ENCODE measurements around the gene KRT35. TPM values are rescaled to one million over a fixed set of nuclear protein-coding genes. Genes with fewer than 3 reads are reported as not detected.
"Not testable (repeated sequence)": the region's sequence is repeated elsewhere in the genome, so short reads cannot be mapped to it uniquely, and the experiment has no call there.

The KRT35 gene
- polyA plus RNA-seq, 1 experiment, result not detected

DNA sequence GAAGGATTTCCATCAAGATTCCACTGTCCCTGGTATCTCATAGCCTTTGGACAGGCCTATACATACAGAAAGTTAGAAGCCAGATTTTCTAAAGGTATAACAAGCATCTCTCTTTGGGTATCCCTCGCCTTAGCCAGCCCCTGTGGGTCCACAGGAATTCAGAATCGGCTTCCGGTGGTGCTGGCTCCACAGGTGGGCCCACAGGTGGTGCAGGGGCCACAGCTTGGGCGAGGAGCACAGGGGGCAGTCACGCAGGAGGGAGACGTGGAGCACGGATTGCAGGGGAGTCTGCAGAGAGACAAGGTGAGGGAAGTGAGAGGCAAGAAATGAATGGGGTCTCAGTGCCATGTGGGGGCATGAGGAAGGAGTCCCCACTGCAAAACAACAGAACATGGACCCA lies 43.7 kb downstream of the KRT35 start:
- TF ChIP-seq, protein P1, sequence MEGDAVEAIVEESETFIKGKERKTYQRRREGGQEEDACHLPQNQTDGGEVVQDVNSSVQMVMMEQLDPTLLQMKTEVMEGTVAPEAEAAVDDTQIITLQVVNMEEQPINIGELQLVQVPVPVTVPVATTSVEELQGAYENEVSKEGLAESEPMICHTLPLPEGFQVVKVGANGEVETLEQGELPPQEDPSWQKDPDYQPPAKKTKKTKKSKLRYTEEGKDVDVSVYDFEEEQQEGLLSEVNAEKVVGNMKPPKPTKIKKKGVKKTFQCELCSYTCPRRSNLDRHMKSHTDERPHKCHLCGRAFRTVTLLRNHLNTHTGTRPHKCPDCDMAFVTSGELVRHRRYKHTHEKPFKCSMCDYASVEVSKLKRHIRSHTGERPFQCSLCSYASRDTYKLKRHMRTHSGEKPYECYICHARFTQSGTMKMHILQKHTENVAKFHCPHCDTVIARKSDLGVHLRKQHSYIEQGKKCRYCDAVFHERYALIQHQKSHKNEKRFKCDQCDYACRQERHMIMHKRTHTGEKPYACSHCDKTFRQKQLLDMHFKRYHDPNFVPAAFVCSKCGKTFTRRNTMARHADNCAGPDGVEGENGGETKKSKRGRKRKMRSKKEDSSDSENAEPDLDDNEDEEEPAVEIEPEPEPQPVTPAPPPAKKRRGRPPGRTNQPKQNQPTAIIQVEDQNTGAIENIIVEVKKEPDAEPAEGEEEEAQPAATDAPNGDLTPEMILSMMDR (IDR thresholded peaks at IDR 0.05; ENCODE audit: insufficient read depth, low read depth, low read length), result no peak
- no peaks in the 10 kb centered on the region for H3K36me3 ChIP-seq (ENCODE audit: control insufficient read depth, insufficient read depth, low read length)
- CTCF ChIA-PET, result interaction anchor here (1.0 to 1.2 kb wide), 2 partner anchors 10 to 19 kb away, joined by 3 read pairs; no protein-coding TSS in a partner anchor
- DNase-seq (ENCODE audit: low read depth), result no peak
- POLR2A ChIA-PET, result no interaction called here
- no peaks in the 10 kb centered on the region for H3K27me3 ChIP-seq (ENCODE audit: control insufficient read depth, insufficient read depth, low read length)
- no peak overlapping the region for H3K4me3 ChIP-seq (ENCODE audit: low read depth, low read length)

DNA sequence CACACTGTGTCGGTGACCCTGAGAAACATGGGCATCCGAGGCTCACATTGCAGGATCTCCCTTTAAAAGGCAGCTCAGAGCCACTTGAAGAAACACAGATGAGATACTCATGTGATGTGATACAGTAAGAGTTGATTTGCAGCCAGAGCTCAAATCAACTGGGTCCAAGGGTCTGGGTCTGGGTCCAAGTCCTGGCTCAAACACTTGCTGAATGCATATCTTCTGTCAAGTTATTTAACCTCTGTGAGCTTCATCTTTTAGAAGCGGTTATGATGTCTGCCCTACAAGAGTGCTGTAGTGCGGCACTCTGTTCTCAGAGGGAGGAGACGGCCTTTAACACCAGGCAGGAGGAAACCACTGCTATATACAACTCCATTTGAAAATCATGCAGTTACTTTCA lies 46.5 kb downstream of the KRT35 start:
- CTCF ChIA-PET, result interaction anchor here (1.1 kb wide), 1 partner anchor 113 kb away, joined by 4 read pairs; no protein-coding TSS in a partner anchor
- no peak for DNase-seq (ENCODE audit: low read depth)
- Histone ChIP-seq H3K27me3 (ENCODE audit: control insufficient read depth, insufficient read depth, low read length) (no peaks in the 10 kb centered on the region), H3K4me3 (ENCODE audit: low read depth, low read length) (no peak overlapping the region), H3K36me3 (ENCODE audit: control insufficient read depth, insufficient read depth, low read length) (no peaks in the 10 kb centered on the region)
- TF ChIP-seq, protein P1 (IDR thresholded peaks at IDR 0.05; ENCODE audit: insufficient read depth, low read depth, low read length), result no peak
- POLR2A ChIA-PET, result no interaction called here

DNA sequence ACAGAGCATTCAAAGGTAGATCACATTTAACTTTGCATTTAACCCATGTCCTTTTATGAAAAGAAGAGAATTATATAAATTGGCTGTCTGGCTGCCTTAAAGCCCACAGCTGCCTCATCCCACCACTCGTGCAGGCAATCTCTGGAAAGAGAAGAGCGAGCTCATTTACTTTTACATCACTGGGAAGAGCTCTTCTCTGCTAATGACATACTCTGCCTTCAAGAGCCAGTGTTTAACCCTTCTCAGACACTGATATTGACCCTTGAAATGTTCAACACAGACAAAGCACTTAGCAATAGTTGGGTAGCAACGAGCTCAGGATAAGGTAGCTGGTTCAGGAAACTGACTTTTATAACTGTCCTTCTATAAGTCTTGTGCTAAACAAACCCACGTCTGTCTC lies 46.9 kb downstream of the KRT35 start:
- Histone ChIP-seq H3K4me3 (ENCODE audit: low read depth, low read length) (no peak overlapping the region), H3K27me3 (ENCODE audit: control insufficient read depth, insufficient read depth, low read length) (no peaks in the 10 kb centered on the region), H3K36me3 (ENCODE audit: control insufficient read depth, insufficient read depth, low read length) (no peaks in the 10 kb centered on the region)
- TF ChIP-seq, protein P1 (IDR thresholded peaks at IDR 0.05; ENCODE audit: insufficient read depth, low read depth, low read length), result no peak
- ChIA-PET POLR2A (no interaction called here), CTCF (interaction anchor here (1.1 kb wide), 1 partner anchor 114 kb away, joined by 4 read pairs; no protein-coding TSS in a partner anchor)
- DNase-seq (ENCODE audit: low read depth), result no peak

DNA sequence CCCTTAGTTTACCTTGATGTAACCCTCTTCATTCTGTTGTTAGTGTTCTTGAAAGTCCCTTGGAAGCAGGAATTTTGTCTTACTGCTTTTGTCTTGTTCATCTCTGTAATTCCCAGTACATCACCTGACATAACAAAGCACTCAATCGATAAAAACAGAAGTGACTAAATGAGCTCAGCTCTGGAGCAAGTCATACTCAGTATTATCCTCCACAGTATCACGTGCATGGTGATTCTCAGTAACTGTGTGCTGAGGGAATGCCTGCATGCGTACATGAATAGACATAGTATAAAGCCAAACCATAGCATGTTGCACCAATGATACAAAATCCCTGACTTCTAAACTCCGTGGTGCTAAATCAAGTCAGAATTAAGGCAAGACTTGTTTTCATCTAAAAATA lies 47.4 kb downstream of the KRT35 start:
- TF ChIP-seq, protein P1 (IDR thresholded peaks at IDR 0.05; ENCODE audit: insufficient read depth, low read depth, low read length), result no peak
- POLR2A ChIA-PET, result no interaction called here
- CTCF ChIA-PET, result no interaction called here
- DNase-seq (ENCODE audit: low read depth), result no peak
- Histone ChIP-seq H3K4me3 (ENCODE audit: low read depth, low read length) (no peak overlapping the region), H3K36me3 (ENCODE audit: control insufficient read depth, insufficient read depth, low read length) (no peaks in the 10 kb centered on the region), H3K27me3 (ENCODE audit: control insufficient read depth, insufficient read depth, low read length) (no peaks in the 10 kb centered on the region)

DNA sequence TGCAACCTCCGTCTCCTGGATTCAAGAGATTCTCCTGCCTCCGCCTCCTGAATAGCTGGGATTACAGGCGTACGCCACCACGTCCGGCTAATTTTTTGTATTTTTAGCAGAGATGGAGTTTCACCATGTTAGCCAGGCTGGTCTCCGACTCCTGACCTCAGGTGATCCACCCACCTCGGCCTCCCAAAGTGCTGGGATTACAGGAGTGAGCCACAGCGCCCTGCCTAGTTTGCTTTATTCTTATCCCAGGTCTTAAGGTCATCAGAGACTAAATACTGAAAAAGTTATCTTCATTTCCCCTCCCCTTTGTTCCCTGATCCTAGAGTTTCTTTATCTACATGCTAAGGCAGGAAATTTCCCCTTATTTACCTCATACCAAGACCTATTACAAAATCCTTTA lies 50.6 kb downstream of the KRT35 start:
- DNase-seq (ENCODE audit: low read depth); H3K27me3 ChIP-seq (ENCODE audit: control insufficient read depth, insufficient read depth, low read length); H3K36me3 ChIP-seq (ENCODE audit: control insufficient read depth, insufficient read depth, low read length); POLR2A ChIA-PET; H3K4me3 ChIP-seq (ENCODE audit: low read depth, low read length): not testable (repeated sequence)
- CTCF ChIA-PET, result interaction anchor here (0.7 kb wide), 1 partner anchor 15 kb away, joined by 3 read pairs; no protein-coding TSS in a partner anchor

DNA sequence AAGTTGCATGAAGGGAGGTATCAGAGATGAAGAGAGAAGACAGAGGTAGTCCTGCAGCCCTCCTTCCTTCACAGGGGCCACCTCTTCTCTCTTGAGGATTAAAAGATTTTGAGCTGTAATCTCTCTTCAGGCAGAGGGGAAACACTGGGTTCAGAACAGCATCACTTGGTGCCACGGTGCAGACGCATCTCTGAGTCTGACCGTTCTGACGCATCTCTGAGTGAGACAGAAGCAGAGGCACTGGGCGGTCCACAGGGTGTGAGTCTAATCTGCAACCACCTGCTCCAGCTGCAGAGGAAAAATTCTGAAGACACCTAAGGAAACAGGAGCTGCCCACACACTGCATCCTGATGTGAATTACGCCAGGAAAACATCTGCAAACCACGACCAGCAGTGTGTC lies 51.3 kb downstream of the KRT35 start:
- POLR2A ChIA-PET, result interaction anchor here (0.6 kb wide), 1 partner anchor 30 kb away, joined by 7 read pairs; no protein-coding TSS in a partner anchor
- TF ChIP-seq, protein P1 (IDR thresholded peaks at IDR 0.05; ENCODE audit: insufficient read depth, low read depth, low read length), result no peak
- no peak for DNase-seq (ENCODE audit: low read depth)
- H3K4me3 ChIP-seq (ENCODE audit: low read depth, low read length), result no peak overlapping the region
- CTCF ChIA-PET, result no interaction called here
- H3K27me3 ChIP-seq (ENCODE audit: control insufficient read depth, insufficient read depth, low read length), result no peaks in the 10 kb centered on the region
- no peaks in the 10 kb centered on the region for H3K36me3 ChIP-seq (ENCODE audit: control insufficient read depth, insufficient read depth, low read length)

Measured in BJ (cell line).